ENCODE measurements around the gene BTN2A1. TPM values are rescaled to one million over a fixed set of nuclear protein-coding genes. Genes with fewer than 3 reads are reported as not detected.

Gene BTN2A1
- total and polyA plus RNA-seq, 9 of the 15 experiments (the other 6 are each of a cell fraction or from before 2014, with no cell fraction given), result 6.7 to 22.1 (median 16.4) TPM

- TF ChIP-seq MAFF (IDR thresholded peaks at IDR 0.05; ENCODE audit: low read length), result peak; percentile 46; the same call in 1 of the 2 replicates
- no peak for TF ChIP-seq ZNF655 (CRISPR knock-in tag; IDR thresholded peaks at IDR 0.05)
- no peak for TF ChIP-seq ZNF263 (CRISPR knock-in tag; IDR thresholded peaks at IDR 0.05; ENCODE audit: borderline replicate concordance)
- no peak for TF ChIP-seq CC2D1A (IDR thresholded peaks at IDR 0.05)
- no peak for TF ChIP-seq STAT5B (CRISPR knock-in tag; IDR thresholded peaks at IDR 0.05)
- no peak for TF ChIP-seq ZNF239 (CRISPR knock-in tag; IDR thresholded peaks at IDR 0.05)
- no peak for TF ChIP-seq KDM1A (IDR thresholded peaks at IDR 0.05)
Observed at GRCh38 chr6:26422329-26422728, 35.4 kb upstream of the BTN2A1 start (continued).

GRCh38 chr6:26426691-26427450, 30.9 kb upstream of the BTN2A1 start:
- Histone ChIP-seq H3K79me2 (ENCODE audit: control insufficient read depth, insufficient read depth, low read length) (no peaks in the 10 kb centered on the region), H3K27me3 (ENCODE audit: control insufficient read depth in 2 of 2, insufficient read depth in 2 of 2, low read length in 2 of 2) (no peaks in the 10 kb centered on the region), H3K9me3 (replicated peaks; ENCODE audit: control insufficient read depth, insufficient read depth, low read depth, low read length) (no peaks in the 10 kb centered on the region), H3K36me3 (ENCODE audit: control insufficient read depth, insufficient read depth, low read length) (peaks cover 10% of the 10 kb centered on the region; the same call in 2 of the 3 replicates), H2AFZ (ENCODE audit: low read depth, low read length) (no peak overlapping the region), H3K4me3 (no peak overlapping the region), H4K20me1 (replicated peaks; ENCODE audit: control insufficient read depth, insufficient read depth, low read length) (no peaks in the 10 kb centered on the region), H3K4me1 (replicated peaks in 1 of 2; ENCODE audit: control insufficient read depth in 2 of 2, insufficient read depth in 2 of 2, low read length in 2 of 2) (peaks cover 9 to 10% of the 10 kb centered on the region in 2 experiments; a peak in 3 of 5 replicates), H3K4me2 (ENCODE audit: insufficient read depth, low read length) (no peak overlapping the region), H3K9me1 (ENCODE audit: control insufficient read depth, insufficient read depth, low read length) (no peaks in the 10 kb centered on the region), H3K27ac (ENCODE audit: extremely low read depth, low read depth, low read length) (no peak overlapping the region), H3K9ac (ENCODE audit: insufficient read depth in 1 of 2, low read depth in 2 of 2, low read length in 2 of 2) (no peak overlapping the region)
- ATAC-seq (no peak), FAIRE-seq (no peak), DNase-seq (ENCODE audit: extremely low read depth in 1 of 4, low spot score in 3 of 4) (no peak)
- BruUV-seq (replicated peaks), result no TSS peak
- ChIA-PET CTCF (ENCODE audit: low intra/inter-chr PET ratio) (no interaction called here), POLR2A (interaction anchor here (0.7 kb wide), 2 partner anchors 18 to 25 kb away, joined by 3 to 4 read pairs; no protein-coding TSS in a partner anchor)
- intact Hi-C loops (cut with micrococcal nuclease), result no loop called here
- WGBS (ENCODE audit: insufficient coverage, low coverage, missing lambda C conversion rate), result 73% methylated on average over 5 of the region's 5 CpGs
- TF ChIP-seq MIER1 (IDR thresholded peaks at IDR 0.05; ENCODE audit: low read depth) (peak; percentile 80), ZNF316 (IDR thresholded peaks at IDR 0.05) (peak; percentile 25; the same call in 1 of the 2 replicates), RBM25 (IDR thresholded peaks at IDR 0.05; ENCODE audit: low read depth, low read length, severe bottlenecking) (peak; percentile 42), C11orf30 (IDR thresholded peaks at IDR 0.05; ENCODE audit: low read depth) (0 out of 2 replicates have a peak, but pooled peaks have one; percentile 9), ZNF384 (IDR thresholded peaks at IDR 0.05; ENCODE audit: low read depth, low read length) (peak; percentile 52; the same call in 1 of the 2 replicates), ARID4B (CRISPR knock-in tag; IDR thresholded peaks at IDR 0.05) (no peak)
- in situ Hi-C loops (cut with MboI), result no loop called here
